Common myeloid progenitor, CD34-positive (primary cell): ENCODE data around the gene WDR62.

Experiments used
- CTCF ChIA-PET: fragments of 350-600 bp; sonication (Branson Sonifier 250); formaldehyde crosslinking; loops from one replicate; lab custom pipeline; 2021; ENCODE audit warnings: antibody characterized with exemption; lab: Charles Lee
- POLR2A ChIA-PET: fragments of 350-600 bp; sonication (Branson Sonifier 250); formaldehyde crosslinking; loops from one replicate; lab custom pipeline; 2021; ENCODE audit warnings: antibody characterized with exemption; lab: Charles Lee
- DNase-seq, 3 donors: peaks; one replicate each; pipeline versions ENCODE4 v3.0.0 to v3.0.0-alpha.2; 2013
- H3K27ac ChIP-seq, 2 experiments: 1 replicate in 1 of 2; 2 replicates in 1 of 2; pipeline ENCODE4 v1.7.0; 2013; ENCODE audit warnings: inconsistent platforms in 2 of 2, low read length in 2 of 2, mild to moderate bottlenecking in 2 of 2, low read depth in 1 of 2, moderate library complexity in 1 of 2; ENCODE audit not compliant: severe bottlenecking in 2 of 2, insufficient read depth in 1 of 2, poor library complexity in 1 of 2
- H3K27me3 ChIP-seq, 5 experiments: replicated peaks in 2 of 5; 1 replicate in 3 of 5; 2 replicates in 2 of 5; pipeline versions ENCODE4 v1.6.1 to v1.7.0; 2013; ENCODE audit warnings: low read length in 4 of 5, mild to moderate bottlenecking in 2 of 5, moderate library complexity in 2 of 5, inconsistent platforms in 1 of 5; ENCODE audit not compliant: insufficient read depth in 5 of 5, control insufficient read depth in 4 of 5
- H3K36me3 ChIP-seq, 4 experiments: 1 replicate in 2 of 4; 2 replicates in 2 of 4; pipeline versions ENCODE4 v1.6.1 to v1.7.0; 2013; ENCODE audit warnings: low read length in 3 of 4, control low read depth in 1 of 4, mild to moderate bottlenecking in 1 of 4; ENCODE audit not compliant: control insufficient read depth in 4 of 4, insufficient read depth in 4 of 4
- H3K4me1 ChIP-seq, 4 experiments: 1 replicate in 3 of 4; 2 replicates in 1 of 4; pipeline versions ENCODE4 v1.6.1 to v1.7.1; 2013; ENCODE audit warnings: low read length in 3 of 4, mild to moderate bottlenecking in 3 of 4, control low read depth in 1 of 4, inconsistent platforms in 1 of 4, moderate library complexity in 1 of 4; ENCODE audit not compliant: control insufficient read depth in 4 of 4, insufficient read depth in 4 of 4; ENCODE audit errors: control extremely low read depth in 1 of 4
- H3K4me3 ChIP-seq, 7 experiments: 1 replicate in 4 of 7; 2 replicates in 3 of 7; pipeline versions ENCODE4 v1.5.1 to v1.7.0; 2013; ENCODE audit warnings: mild to moderate bottlenecking in 7 of 7, low read length in 6 of 7, moderate library complexity in 6 of 7, inconsistent platforms in 2 of 7, low read depth in 2 of 7, control low read depth in 1 of 7; ENCODE audit not compliant: insufficient read depth in 4 of 7, control insufficient read depth in 1 of 7; ENCODE audit errors: extremely low read depth in 1 of 7
- H3K9me3 ChIP-seq, 5 experiments: 1 replicate in 4 of 5; 2 replicates in 1 of 5; pipeline versions ENCODE4 v1.6.1 to v1.7.1; 2013; ENCODE audit warnings: low read length in 4 of 5, mild to moderate bottlenecking in 2 of 5, inconsistent platforms in 1 of 5, low read depth in 1 of 5, moderate library complexity in 1 of 5; ENCODE audit not compliant: control insufficient read depth in 4 of 5, insufficient read depth in 2 of 5; ENCODE audit errors: control extremely low read depth in 1 of 5
- WGBS: methylation state at CpG from one replicate; pipeline ENCODE4 v1.1.5; 2013; ENCODE audit not compliant: insufficient coverage; 5-methylcytosine and 5-hydroxymethylcytosine counted together

The WDR62 gene

DNA sequence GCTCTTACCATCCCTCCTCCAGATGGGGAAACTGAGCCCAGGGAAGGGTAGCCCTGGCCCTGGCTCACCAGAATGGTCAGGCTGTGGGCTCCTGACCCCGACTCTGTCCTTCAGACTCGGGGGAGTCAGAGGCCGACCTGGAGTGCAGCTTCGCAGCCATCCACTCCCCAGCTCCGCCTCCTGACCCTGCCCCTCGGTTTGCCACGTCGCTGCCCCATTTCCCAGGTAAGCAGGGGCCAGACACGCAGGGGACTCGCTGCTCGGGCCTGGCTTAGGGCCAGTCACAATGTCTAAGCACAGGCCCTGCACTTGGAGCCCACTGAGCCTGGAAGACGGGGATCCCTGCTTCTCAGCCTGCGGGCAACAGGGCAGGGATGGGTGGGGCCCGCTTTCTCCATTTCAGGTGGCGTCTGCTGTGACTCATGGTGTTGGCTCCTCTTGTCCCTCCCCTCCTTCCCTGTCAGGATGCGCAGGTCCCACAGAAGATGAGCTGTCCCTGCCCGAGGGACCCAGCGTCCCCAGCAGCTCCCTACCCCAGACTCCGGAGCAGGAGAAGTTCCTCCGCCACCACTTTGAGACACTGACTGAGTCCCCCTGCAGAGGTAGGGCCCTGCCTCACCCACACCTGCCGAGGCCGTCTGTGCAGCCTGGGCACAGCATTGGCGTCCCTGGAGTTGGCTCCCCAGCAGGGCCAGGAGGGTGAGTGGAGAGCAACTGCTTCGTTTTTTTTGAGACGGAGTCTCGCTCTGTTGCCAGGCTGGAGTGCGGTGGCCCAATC lies 47.0 kb downstream of the WDR62 start:
- no peaks in the 10 kb centered on the region for H3K9me3 ChIP-seq
- H3K36me3 ChIP-seq, result peaks cover 9 to 79% (median 40%) of the 10 kb centered on the region in 4 experiments
- H3K27me3 ChIP-seq, result no peaks in the 10 kb centered on the region
- no peak overlapping the region for H3K4me3 ChIP-seq
- no peaks in the 10 kb centered on the region for H3K4me1 ChIP-seq
- POLR2A ChIA-PET, result no interaction called here
- no peak for DNase-seq
- CTCF ChIA-PET, result no interaction called here
- H3K27ac ChIP-seq, result no peak overlapping the region
- 98% methylated on average over 23 of the region's 27 CpGs for WGBS

DNA sequence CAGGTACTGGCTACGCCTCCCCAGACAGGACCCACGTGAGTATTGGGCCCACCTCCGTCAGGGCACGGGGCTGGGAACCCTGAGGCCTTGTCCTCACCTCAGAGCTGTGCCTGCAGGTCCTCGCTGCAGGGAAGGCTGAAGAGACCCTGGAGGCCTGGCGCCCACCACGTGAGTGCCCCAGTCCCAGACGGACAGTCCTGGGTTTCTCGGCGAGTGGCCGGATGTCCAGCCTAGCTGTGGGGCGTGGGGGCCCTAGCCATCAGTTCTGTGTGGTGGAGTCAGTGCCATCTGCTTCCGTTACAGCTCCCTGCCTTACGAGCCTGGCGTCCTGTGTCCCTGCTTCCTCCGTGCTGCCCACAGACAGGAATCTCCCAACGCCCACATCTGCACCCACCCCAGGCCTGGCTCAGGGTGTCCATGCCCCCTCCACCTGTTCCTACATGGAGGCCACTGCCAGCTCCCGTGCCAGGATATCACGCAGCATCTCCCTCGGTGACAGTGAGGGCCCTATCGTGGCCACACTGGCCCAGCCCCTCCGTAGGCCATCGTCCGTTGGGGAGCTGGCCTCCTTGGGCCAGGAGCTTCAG lies 48.4 kb downstream of the WDR62 start:
- ChIA-PET CTCF (interaction anchor here (0.8 kb wide), 1 partner anchor 13 kb away, joined by 3 read pairs; no protein-coding TSS in a partner anchor), POLR2A (interaction anchor here (0.6 to 1.4 kb wide), 2 partner anchors 12 to 30 kb away, joined by 3 read pairs; no protein-coding TSS in a partner anchor)
- Histone ChIP-seq H3K27me3 (no peaks in the 10 kb centered on the region), H3K4me1 (no peaks in the 10 kb centered on the region), H3K36me3 (peaks cover 5 to 75% (median 37%) of the 10 kb centered on the region in 4 experiments), H3K27ac (no peak overlapping the region), H3K9me3 (no peaks in the 10 kb centered on the region), H3K4me3 (no peak overlapping the region)
- 99% methylated on average over 21 of the region's 24 CpGs for WGBS
- no peak for DNase-seq

- Histone ChIP-seq H3K4me1 (no peaks in the 10 kb centered on the region), H3K9me3 (no peaks in the 10 kb centered on the region), H3K27ac (no peak overlapping the region), H3K27me3 (no peaks in the 10 kb centered on the region), H3K36me3 (peaks cover 5 to 77% (median 37%) of the 10 kb centered on the region in 4 experiments), H3K4me3 (no peak overlapping the region)
- ChIA-PET CTCF (interaction anchor here (0.8 kb wide), 2 partner anchors 14 to 43 kb away, joined by 3 read pairs; no protein-coding TSS in a partner anchor), POLR2A (interaction anchor here (0.6 to 1.4 kb wide), 2 partner anchors 12 to 31 kb away, joined by 3 read pairs; no protein-coding TSS in a partner anchor)
- WGBS, result 97% methylated on average over 10 of the region's 12 CpGs
- DNase-seq, result no peak
Observed at GRCh38 chr19:36103842-36104552, 49.3 kb downstream of the WDR62 start.

GRCh38 chr19:36106441-36106840 lies 51.7 kb downstream of the WDR62 start:
- ChIA-PET CTCF (interaction anchor here (1.3 kb wide), 1 partner anchor 27 kb away, joined by 5 read pairs; no protein-coding TSS in a partner anchor), POLR2A (no interaction called here)
- Histone ChIP-seq H3K9me3 (no peaks in the 10 kb centered on the region), H3K36me3 (peaks cover 3 to 62% (median 34%) of the 10 kb centered on the region in 4 experiments), H3K4me1 (no peaks in the 10 kb centered on the region), H3K27ac (no peak overlapping the region), H3K27me3 (no peaks in the 10 kb centered on the region), H3K4me3 (no peak overlapping the region)
- DNase-seq, result no peak
- 99% methylated on average over 6 of the region's 6 CpGs for WGBS

GRCh38 chr19:36106991-36107390 lies 52.3 kb downstream of the WDR62 start:
- POLR2A ChIA-PET, result no interaction called here
- H3K9me3 ChIP-seq, result no peaks in the 10 kb centered on the region
- no peak overlapping the region for H3K27ac ChIP-seq
- H3K4me3 ChIP-seq, result no peak overlapping the region
- H3K27me3 ChIP-seq, result no peaks in the 10 kb centered on the region
- peaks cover 3 to 62% (median 30%) of the 10 kb centered on the region in 4 experiments for H3K36me3 ChIP-seq
- no peak for DNase-seq
- no peaks in the 10 kb centered on the region for H3K4me1 ChIP-seq
- WGBS, result 94% methylated on average over 4 of the region's 5 CpGs
- CTCF ChIA-PET, result interaction anchor here (1.3 kb wide), 1 partner anchor 27 kb away, joined by 5 read pairs; no protein-coding TSS in a partner anchor

DNA sequence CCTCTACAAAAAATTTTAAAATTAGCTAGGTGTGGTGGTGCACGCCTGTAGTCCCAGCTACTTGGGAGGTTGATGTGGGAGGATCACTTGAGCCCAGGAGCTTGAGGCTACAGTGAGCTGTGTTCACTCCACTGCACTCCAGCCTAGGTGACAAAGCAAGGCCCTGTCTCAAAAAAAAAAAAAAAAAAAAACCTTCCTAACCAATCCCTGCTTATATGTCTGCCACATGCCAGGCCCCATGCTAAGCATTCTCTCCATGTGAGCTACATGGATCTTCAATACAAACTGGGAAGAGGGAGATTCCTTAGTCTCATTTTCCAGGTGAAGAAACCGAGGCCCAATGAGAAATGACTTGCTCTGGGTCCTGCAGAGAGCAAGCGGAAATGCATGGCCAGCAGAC lies 54.0 kb downstream of the WDR62 start:
- Histone ChIP-seq H3K4me1 (peaks cover 0 to 6% (median 5%) of the 10 kb centered on the region in 4 experiments), H3K9me3 (no peaks in the 10 kb centered on the region), H3K36me3 (peaks cover 3 to 61% (median 27%) of the 10 kb centered on the region in 4 experiments), H3K4me3 (no peak overlapping the region), H3K27me3 (no peaks in the 10 kb centered on the region), H3K27ac (no peak overlapping the region)
- ChIA-PET CTCF (interaction anchor here (1.1 kb wide), 1 partner anchor 19 kb away, joined by 3 read pairs; no protein-coding TSS in a partner anchor), POLR2A (no interaction called here)
- no peak for DNase-seq
- 100% methylated on average over 1 of the region's 3 CpGs for WGBS
